Skeletal muscle satellite cell (primary cell): ENCODE data around the gene DISP2.

ENCODE experiments used
- H3K27me3 ChIP-seq: 2 replicates; pipeline ENCODE4 v1.7.0; 2013; ENCODE audit warnings: low read length; ENCODE audit not compliant: control insufficient read depth, insufficient read depth
- H3K36me3 ChIP-seq: 2 replicates; pipeline ENCODE4 v1.7.0; 2013; ENCODE audit warnings: mild to moderate bottlenecking, control low read depth, low read length; ENCODE audit not compliant: insufficient read depth
- H3K4me1 ChIP-seq: 2 replicates; pipeline ENCODE4 v1.7.0; 2013; ENCODE audit warnings: low read length; ENCODE audit not compliant: control insufficient read depth, insufficient read depth
- H3K4me2 ChIP-seq: 2 replicates; pipeline ENCODE4 v1.7.0; 2013; ENCODE audit warnings: mild to moderate bottlenecking, low read length
- H3K4me3 ChIP-seq: 2 replicates; pipeline ENCODE4 v1.7.0; 2013; ENCODE audit warnings: low read length
- H3K9ac ChIP-seq: 2 replicates; pipeline ENCODE4 v1.7.0; 2013; ENCODE audit warnings: mild to moderate bottlenecking, low read depth, low read length, moderate library complexity
- H3K9me3 ChIP-seq: replicated peaks from 2 replicates; pipeline ENCODE4 v1.7.0; 2013; ENCODE audit warnings: mild to moderate bottlenecking, control low read depth, low read length

DISP2 gene

GRCh38 chr15:40317580-40317979, 40.4 kb upstream of the DISP2 start:
- no peak overlapping the region for H3K4me3 ChIP-seq
- H3K4me1 ChIP-seq: peaks cover 26% of the 10 kb centered on the region
- no peak overlapping the region for H3K4me2 ChIP-seq
- H3K36me3 ChIP-seq: no peaks in the 10 kb centered on the region
- no peak overlapping the region for H3K9ac ChIP-seq
- H3K9me3 ChIP-seq: no peaks in the 10 kb centered on the region
- peaks cover 11% of the 10 kb centered on the region for H3K27me3 ChIP-seq

- Histone ChIP-seq H3K4me2 (no peak overlapping the region), H3K9ac (no peak overlapping the region), H3K27me3 (peaks cover 7% of the 10 kb centered on the region), H3K4me3 (no peak overlapping the region), H3K9me3 (no peaks in the 10 kb centered on the region), H3K4me1 (peaks cover 12% of the 10 kb centered on the region), H3K36me3 (no peaks in the 10 kb centered on the region)
Measured at GRCh38 chr15:40320409-40320808, 37.6 kb upstream of the DISP2 start.

- Histone ChIP-seq H3K4me2 (no peak overlapping the region), H3K4me1 (peaks cover 8% of the 10 kb centered on the region)
Measured at GRCh38 chr15:40320931-40321371, 37.1 kb upstream of the DISP2 start.

GRCh38 chr15:40322531-40323238, 35.3 kb upstream of the DISP2 start:
- Histone ChIP-seq H3K4me3 (peak overlapping the region; percentile 83), H3K9ac (no peak overlapping the region), H3K4me2 (peak overlapping the region; percentile 87), H3K9me3 (no peaks in the 10 kb centered on the region), H3K27me3 (peaks cover 4% of the 10 kb centered on the region), H3K36me3 (no peaks in the 10 kb centered on the region), H3K4me1 (peaks cover 9% of the 10 kb centered on the region)

More at GRCh38 chr15:40320931-40321371, 37.1 kb upstream of the DISP2 start:
- Histone ChIP-seq H3K9ac (no peak overlapping the region), H3K4me3 (no peak overlapping the region), H3K36me3 (no peaks in the 10 kb centered on the region), H3K9me3 (no peaks in the 10 kb centered on the region), H3K27me3 (peaks cover 7% of the 10 kb centered on the region)

- Histone ChIP-seq H3K4me3 (peak within 1 kb of the TSS; percentile 83), H3K9me3 (no peaks in the 10 kb centered on the region), H3K27me3 (peaks cover 4% of the 10 kb centered on the region), H3K36me3 (no peaks in the 10 kb centered on the region), H3K9ac (peak within 1 kb of the TSS; percentile 79), H3K4me2 (peak within 1 kb of the TSS; percentile 87), H3K4me1 (peaks cover 16% of the 10 kb centered on the region)
Measured at GRCh38 chr15:40323239-40323952, 34.6 kb upstream of the DISP2 start, which contains the start of gene INAFM2. TSS of gene INAFM2 (plus strand) at chr15:40323692. CDS start at chr15:40324056, 364 bp downstream.

- Histone ChIP-seq H3K9ac (peak overlapping the region; percentile 79), H3K4me1 (peaks cover 20% of the 10 kb centered on the region), H3K27me3 (peaks cover 4% of the 10 kb centered on the region), H3K4me3 (peak overlapping the region; percentile 83), H3K36me3 (no peaks in the 10 kb centered on the region), H3K4me2 (peak overlapping the region; percentile 87), H3K9me3 (no peaks in the 10 kb centered on the region)
Measured at GRCh38 chr15:40323953-40324937, 33.8 kb upstream of the DISP2 start.

GRCh38 chr15:40325188-40325587, 32.8 kb upstream of the DISP2 start:
- peak overlapping the region; percentile 83 for H3K4me3 ChIP-seq
- no peaks in the 10 kb centered on the region for H3K27me3 ChIP-seq
- peak overlapping the region; percentile 79 for H3K9ac ChIP-seq
- no peaks in the 10 kb centered on the region for H3K36me3 ChIP-seq
- H3K4me1 ChIP-seq: peaks cover 23% of the 10 kb centered on the region
- H3K4me2 ChIP-seq: peak overlapping the region; percentile 87
- no peaks in the 10 kb centered on the region for H3K9me3 ChIP-seq

GRCh38 chr15:40325700-40326099, 32.3 kb upstream of the DISP2 start:
- H3K9me3 ChIP-seq: no peaks in the 10 kb centered on the region
- H3K4me2 ChIP-seq: peak overlapping the region; percentile 87
- H3K27me3 ChIP-seq: no peaks in the 10 kb centered on the region
- peaks cover 24% of the 10 kb centered on the region for H3K4me1 ChIP-seq
- no peak overlapping the region for H3K9ac ChIP-seq
- no peaks in the 10 kb centered on the region for H3K36me3 ChIP-seq
- no peak overlapping the region for H3K4me3 ChIP-seq

GRCh38 chr15:40327457-40327856, 30.6 kb upstream of the DISP2 start:
- H3K9ac ChIP-seq: no peak overlapping the region
- H3K4me1 ChIP-seq: peaks cover 24% of the 10 kb centered on the region
- H3K9me3 ChIP-seq: no peaks in the 10 kb centered on the region
- peaks cover 2% of the 10 kb centered on the region for H3K36me3 ChIP-seq
- no peaks in the 10 kb centered on the region for H3K27me3 ChIP-seq
- H3K4me2 ChIP-seq: no peak overlapping the region
- no peak overlapping the region for H3K4me3 ChIP-seq

GRCh38 chr15:40328176-40328575, 29.8 kb upstream of the DISP2 start:
- peaks cover 2% of the 10 kb centered on the region for H3K36me3 ChIP-seq
- H3K27me3 ChIP-seq: no peaks in the 10 kb centered on the region
- H3K4me3 ChIP-seq: no peak overlapping the region
- no peaks in the 10 kb centered on the region for H3K9me3 ChIP-seq
- peak overlapping the region; percentile 18 for H3K4me2 ChIP-seq
- H3K9ac ChIP-seq: no peak overlapping the region
- H3K4me1 ChIP-seq: peaks cover 24% of the 10 kb centered on the region

- Histone ChIP-seq H3K4me3 (no peak overlapping the region), H3K9me3 (no peaks in the 10 kb centered on the region), H3K36me3 (peaks cover 2% of the 10 kb centered on the region), H3K4me2 (no peak overlapping the region), H3K4me1 (peaks cover 24% of the 10 kb centered on the region), H3K27me3 (no peaks in the 10 kb centered on the region), H3K9ac (no peak overlapping the region)
Measured at GRCh38 chr15:40328751-40329150, 29.3 kb upstream of the DISP2 start.
